Naive B cell (primary cell): ENCODE data around the gene SSNA1. TPM values are rescaled to one million over a fixed set of nuclear protein-coding genes. Genes with fewer than 3 reads are reported as not detected.
A peak's percentile ranks its signal among the peaks of the same experiment; 100 is the strongest.
"Not testable (repeated sequence)": the region's sequence is repeated elsewhere in the genome, so short reads cannot be mapped to it uniquely, and the experiment has no call there.

ENCODE experiments used
- ATAC-seq, 2 donors: fragments of 150-1000 bp; cut with Tn5 transposase; 2 replicates each; pipeline ENCODE4 v1.10.0; 2021; ENCODE audit warnings: low read depth in 2 of 2, mild to moderate bottlenecking in 2 of 2, moderate library complexity in 2 of 2
- DNase-seq: peaks from one replicate; pipeline ENCODE4 v3.0.0; 2022
- H3K27ac Mint-ChIP-seq, 6 donors: one replicate each; pipeline ENCODE4 v1.8.0; 2020 to 2022; ENCODE audit warnings: mild to moderate bottlenecking in 6 of 6, mixed read lengths in 6 of 6, moderate library complexity in 5 of 6, inconsistent platforms in 2 of 6
- H3K27me3 Mint-ChIP-seq, 3 donors: one replicate each; pipeline ENCODE4 v1.8.0; 2021 to 2022; ENCODE audit warnings: mixed read lengths in 3 of 3, mild to moderate bottlenecking in 1 of 3
- H3K36me3 Mint-ChIP-seq, 2 donors: one replicate each; pipeline ENCODE4 v1.8.0; 2020 to 2022; ENCODE audit warnings: mixed read lengths in 2 of 2, inconsistent platforms in 1 of 2, mild to moderate bottlenecking in 1 of 2
- H3K4me1 Mint-ChIP-seq, 3 donors: one replicate each; pipeline ENCODE4 v1.8.0; 2020 to 2022; ENCODE audit warnings: mixed read lengths in 3 of 3, inconsistent platforms in 1 of 3, mild to moderate bottlenecking in 1 of 3, moderate library complexity in 1 of 3
- H3K4me3 Mint-ChIP-seq, 8 donors: one replicate each; pipeline ENCODE4 v1.8.0; 2020 to 2022; ENCODE audit warnings: mild to moderate bottlenecking in 8 of 8, mixed read lengths in 8 of 8, moderate library complexity in 8 of 8, inconsistent platforms in 2 of 8
- H3K9me3 Mint-ChIP-seq, 7 donors: one replicate each; pipeline ENCODE4 v1.8.0; 2020 to 2022; ENCODE audit warnings: mixed read lengths in 7 of 7, mild to moderate bottlenecking in 5 of 7, inconsistent platforms in 2 of 7, moderate library complexity in 1 of 7
- polyA plus RNA-seq, 6 donors: library from polyadenylated mRNA; unstranded; fragments of 300-500 nt; fragmentation: Illumina TruSeq; gene quantifications; one replicate each; pipeline ENCODE4 v1.2.3, GENCODE V29; 2021; ENCODE audit warnings: low read depth in 6 of 6

Gene SSNA1
- polyA plus RNA-seq, 6 donors from 2014 or later: 112 to 145 (median 132) TPM

DNA sequence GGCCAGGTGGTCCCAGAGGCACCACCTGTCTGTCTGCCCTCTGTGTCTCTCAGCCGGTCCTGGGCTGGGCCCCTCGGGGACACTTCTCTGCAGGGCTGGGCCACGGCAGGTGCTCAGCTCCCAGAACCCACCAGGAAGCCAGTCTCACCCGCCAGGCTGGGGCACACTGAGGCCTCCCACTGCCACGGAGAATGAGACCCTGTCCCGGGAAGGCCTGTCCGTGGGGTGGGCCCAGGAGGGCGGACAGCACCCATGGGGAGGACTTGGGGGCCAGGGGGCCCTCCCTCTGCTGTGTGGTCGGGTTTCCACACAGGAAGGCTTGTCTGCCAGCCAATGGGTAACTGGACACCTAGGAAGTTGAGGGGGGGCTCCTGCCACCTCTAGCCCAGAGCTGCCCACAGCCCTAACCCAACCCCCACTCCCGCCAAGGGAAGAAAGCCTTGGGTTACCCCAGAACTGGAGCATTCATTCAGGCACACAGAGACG, 48.5 kb downstream of the SSNA1 start:
- Mint-ChIP-seq H3K27ac (peak overlapping the region in 2 of 6 donors; percentile 57 to 87), H3K4me1 (peaks cover 12 to 25% (median 24%) of the 10 kb centered on the region in 3 donors), H3K27me3 (peaks cover 0 to 8% (median 0%) of the 10 kb centered on the region in 3 donors), H3K36me3 (peaks cover 0 to 6% of the 10 kb centered on the region in 2 donors), H3K4me3 (peak overlapping the region in 4 of 8 donors; percentile 23 to 45 (median 36)), H3K9me3 (no peaks in the 10 kb centered on the region)
- no peak for DNase-seq
- ATAC-seq: no peak

DNA sequence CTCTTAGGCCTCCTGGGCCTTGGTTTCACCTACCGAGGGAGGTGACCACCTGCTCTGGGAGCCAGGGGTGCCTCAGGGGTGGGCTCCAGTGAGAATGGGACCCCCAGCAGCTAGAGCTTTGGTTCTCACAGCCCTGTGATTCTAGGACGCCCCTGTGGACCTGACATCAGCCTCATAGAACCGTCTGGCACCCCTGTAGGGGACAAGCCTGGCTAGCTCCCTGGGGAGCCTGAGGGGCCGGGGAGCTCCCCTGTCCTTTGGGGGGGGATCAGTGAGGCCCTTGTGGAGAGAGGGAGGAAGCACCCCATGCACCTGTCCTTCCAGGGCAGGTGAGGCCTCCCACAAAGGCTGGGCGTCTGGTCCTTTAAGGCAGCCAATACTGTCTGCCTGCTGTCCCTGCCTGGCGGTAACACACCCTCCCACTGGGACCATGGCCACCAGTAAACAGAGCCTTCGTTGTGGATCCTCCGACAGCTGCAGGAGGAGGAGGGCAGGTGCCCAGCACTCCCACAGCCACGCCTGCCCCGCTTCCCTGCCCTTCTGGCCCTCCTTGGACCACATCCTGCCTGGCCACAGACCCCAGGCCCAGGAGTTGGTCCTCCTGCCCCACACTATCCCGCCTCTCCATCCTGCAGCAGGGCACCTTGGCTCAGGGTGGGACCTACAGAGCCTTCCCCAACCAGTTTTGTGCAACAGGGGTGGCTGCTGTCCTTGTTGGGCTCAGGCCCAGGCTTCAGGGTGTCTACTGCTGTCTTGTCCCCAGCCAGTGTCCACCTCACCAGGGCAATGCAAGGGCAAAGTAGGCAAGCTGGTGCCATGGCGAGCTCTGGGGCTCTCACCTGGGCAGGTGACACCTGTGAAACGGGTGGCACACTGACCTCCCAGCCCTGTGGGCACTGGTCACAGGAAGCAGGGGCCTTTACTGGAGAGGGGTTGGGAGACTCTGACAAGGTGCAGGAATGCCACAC, 49.6 kb downstream of the SSNA1 start:
- peaks cover 23 to 34% (median 29%) of the 10 kb centered on the region in 3 donors for H3K4me1 Mint-ChIP-seq
- H3K9me3 Mint-ChIP-seq: no peaks in the 10 kb centered on the region
- H3K4me3 Mint-ChIP-seq: peak overlapping the region in 5 of 8 donors; percentile 42 to 90 (median 75)
- DNase-seq (no peak), ATAC-seq (no peak)
- peaks cover 0 to 6% of the 10 kb centered on the region in 2 donors for H3K36me3 Mint-ChIP-seq
- H3K27me3 Mint-ChIP-seq: peaks cover 0 to 8% (median 0%) of the 10 kb centered on the region in 3 donors
- H3K27ac Mint-ChIP-seq: peak overlapping the region in 5 of 6 donors; percentile 47 to 90 (median 64)

DNA sequence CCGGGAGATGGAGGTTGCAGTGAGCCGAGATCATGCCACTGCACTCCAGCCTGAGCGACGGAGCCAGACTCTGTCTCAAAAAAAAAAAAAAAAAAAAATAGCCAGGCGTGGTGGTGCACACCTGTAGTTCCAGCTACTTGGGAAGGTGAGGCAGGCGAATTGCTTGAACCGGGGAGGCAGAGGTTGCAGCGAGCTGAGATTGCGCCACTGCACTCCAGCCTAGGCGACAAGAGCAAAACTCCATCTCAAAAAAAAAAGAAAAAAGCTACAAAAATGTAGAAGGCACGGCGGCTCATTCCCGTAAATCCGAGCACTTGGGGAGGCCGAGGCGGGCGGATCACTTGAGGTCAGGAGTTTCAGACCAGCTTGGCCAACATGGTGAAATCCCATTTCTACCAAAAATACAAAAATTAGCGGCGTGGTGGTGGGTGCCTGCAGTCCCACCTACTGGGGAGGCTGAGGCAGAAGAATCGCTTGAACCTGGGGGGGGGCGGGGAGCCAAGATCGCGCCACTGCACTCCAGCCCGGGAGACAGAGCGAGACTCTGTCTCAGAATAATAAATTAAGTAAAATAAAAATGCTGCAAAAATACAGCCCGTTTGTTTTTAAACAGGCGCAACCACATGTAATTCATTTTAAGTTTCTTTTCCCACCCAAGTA, 51.2 kb downstream of the SSNA1 start:
- H3K4me1 Mint-ChIP-seq: peaks cover 28 to 37% (median 36%) of the 10 kb centered on the region in 3 donors
- DNase-seq, H3K9me3 Mint-ChIP-seq: not testable (repeated sequence)

More for the DNA sequence above, 51.2 kb downstream of the SSNA1 start:
- not testable (repeated sequence) for H3K27me3 Mint-ChIP-seq, ATAC-seq, H3K36me3 Mint-ChIP-seq
- Mint-ChIP-seq H3K4me3 (peak overlapping the region; percentile 74 to 90 (median 84)), H3K27ac (peak overlapping the region in 3 of 6 donors; percentile 44 to 93 (median 68))

Other genes with a start within 250 kb of the SSNA1 start
- 100 to 1,000 TPM in 1 of 6 donors, 10 to 100 TPM in 5; 48.2 to 105 (median 55.1) TPM for gene FBXW5, start 243.9 kb upstream of the SSNA1 start, polyA plus RNA-seq
- gene C8G, start 243.4 kb upstream of the SSNA1 start, polyA plus RNA-seq: not detected
- not detected for gene LCN12, start 236.4 kb upstream of the SSNA1 start, polyA plus RNA-seq
- gene PTGDS, start 211.2 kb upstream of the SSNA1 start, polyA plus RNA-seq: 1 to 10 TPM in 1 of 6 donors, under 1 TPM in 1, not detected in 4; 0.41 to 1.4 TPM
- not detected for gene LCNL1, start 205.7 kb upstream of the SSNA1 start, polyA plus RNA-seq
- 10 to 100 TPM; 31.7 to 39.8 (median 35.6) TPM for gene PAXX, start 196.3 kb upstream of the SSNA1 start, polyA plus RNA-seq
- 1 to 10 TPM in 3 of 6 donors, under 1 TPM in 2, not detected in 1; 0.82 to 2.7 (median 1.1) TPM for gene CLIC3, start 192.1 kb upstream of the SSNA1 start, polyA plus RNA-seq
- gene ABCA2, start 160.4 kb upstream of the SSNA1 start, polyA plus RNA-seq: 1 to 10 TPM in 3 of 6 donors, under 1 TPM in 2, not detected in 1; 0.63 to 3.9 (median 1.3) TPM
- 1 to 10 TPM in 5 of 6 donors, under 1 TPM in 1; 0.93 to 7.4 (median 2.9) TPM for gene FUT7, start 156.6 kb upstream of the SSNA1 start, polyA plus RNA-seq
- gene NPDC1, start 142.5 kb upstream of the SSNA1 start, polyA plus RNA-seq: under 1 TPM in 1 of 6 donors, not detected in 5; 0.68 TPM
- gene ENTPD2, start 134.6 kb upstream of the SSNA1 start, polyA plus RNA-seq: not detected
- gene SAPCD2, start 118.1 kb upstream of the SSNA1 start, polyA plus RNA-seq: under 1 TPM in 1 of 6 donors, not detected in 5; 0.05 TPM
- 1 to 10 TPM; 1.7 to 6.1 (median 3.5) TPM for gene UAP1L1, start 111.2 kb upstream of the SSNA1 start, polyA plus RNA-seq
- 10 to 100 TPM; 19.6 to 30.4 (median 24.3) TPM for gene MAN1B1, start 101.7 kb upstream of the SSNA1 start, polyA plus RNA-seq
- 100 to 1,000 TPM in 4 of 6 donors, 10 to 100 TPM in 2; 71.5 to 142 (median 102) TPM for gene DPP7, start 73.9 kb upstream of the SSNA1 start, polyA plus RNA-seq
- not detected for gene GRIN1, start 49.5 kb upstream of the SSNA1 start, polyA plus RNA-seq
- not detected for gene LRRC26, start 18.6 kb upstream of the SSNA1 start, polyA plus RNA-seq
- gene TMEM210, start 16.6 kb upstream of the SSNA1 start, polyA plus RNA-seq: not detected
- gene ANAPC2, start 116 bp upstream of the SSNA1 start, polyA plus RNA-seq: 1 to 10 TPM; 6.1 to 9.3 (median 7.5) TPM
- gene TPRN, start 12.1 kb downstream of the SSNA1 start, polyA plus RNA-seq: 1 to 10 TPM in 1 of 6 donors, under 1 TPM in 5; 0.21 to 1.1 (median 0.48) TPM
- gene TMEM203, start 17.0 kb downstream of the SSNA1 start, polyA plus RNA-seq: 100 to 1,000 TPM; 119 to 191 (median 142) TPM
- gene NDOR1, start 17.0 kb downstream of the SSNA1 start, polyA plus RNA-seq: 1 to 10 TPM; 4.4 to 9.3 (median 5.2) TPM
- gene RNF208, start 33.6 kb downstream of the SSNA1 start, polyA plus RNA-seq: under 1 TPM in 1 of 6 donors, not detected in 5; 0.30 TPM
- not detected for gene CYSRT1, start 36.5 kb downstream of the SSNA1 start, polyA plus RNA-seq
- not detected for gene RNF224, start 38.8 kb downstream of the SSNA1 start, polyA plus RNA-seq
- not detected for gene SLC34A3, start 42.2 kb downstream of the SSNA1 start, polyA plus RNA-seq
- gene TUBB4B, start 52.6 kb downstream of the SSNA1 start, polyA plus RNA-seq: 10 to 100 TPM; 22.7 to 53.2 (median 40.2) TPM
- not detected for gene STPG3, start 62.6 kb downstream of the SSNA1 start, polyA plus RNA-seq
- 10 to 100 TPM; 23.5 to 37.8 (median 27.2) TPM for gene NELFB, start 66.7 kb downstream of the SSNA1 start, polyA plus RNA-seq
- gene TOR4A, start 89.0 kb downstream of the SSNA1 start, polyA plus RNA-seq: 1 to 10 TPM; 2.4 to 6.2 (median 4.1) TPM
- under 1 TPM in 1 of 6 donors, not detected in 5; 0.37 TPM for gene NRARP, start 113.6 kb downstream of the SSNA1 start, polyA plus RNA-seq
- gene EXD3, start 234.5 kb downstream of the SSNA1 start, polyA plus RNA-seq: 1 to 10 TPM in 5 of 6 donors, not detected in 1; 2.3 to 7.5 (median 4.5) TPM
- gene NOXA1, start 234.7 kb downstream of the SSNA1 start, polyA plus RNA-seq: 1 to 10 TPM in 5 of 6 donors, not detected in 1; 1.3 to 2.3 (median 1.6) TPM